HepG2 (cell line): ENCODE data around the gene RNASE2. TPM values are rescaled to one million over a fixed set of nuclear protein-coding genes. Genes with fewer than 3 reads are reported as not detected.

Experiments
- FOSL2 ChIP-seq: sonication (generic); formaldehyde crosslinking; IDR thresholded peaks from 2 replicates; pipeline ENCODE4 v1.4.0; 2020; ENCODE audit warnings: missing genetic modification reagents
- ISX ChIP-seq: sonication (generic); formaldehyde crosslinking; conservative IDR thresholded peaks from 2 replicates; pipeline ENCODE4 v1.5.0; 2020; ENCODE audit warnings: missing genetic modification reagents
- KAT8 ChIP-seq: IDR thresholded peaks from 2 replicates; pipeline ENCODE4 v1.6.1; 2016; ENCODE audit warnings: missing genetic modification reagents, missing compliant biosample characterization
- KLF12 ChIP-seq: sonication (generic); formaldehyde crosslinking; IDR thresholded peaks from 2 replicates; pipeline ENCODE4 v1.4.0; 2020; ENCODE audit warnings: missing genetic modification reagents, borderline replicate concordance
- MIER2 ChIP-seq: IDR thresholded peaks from 2 replicates; pipeline ENCODE4 v1.6.1; 2016; ENCODE audit warnings: missing biosample characterization, missing genetic modification reagents
- MNT ChIP-seq: fragments of 450-650 bp; IDR thresholded peaks from 2 replicates; pipeline ENCODE4 v1.6.1; 2016
- NFKB2 ChIP-seq: sonication (generic); formaldehyde crosslinking; IDR thresholded peaks from 2 replicates; pipeline ENCODE4 v1.4.0; 2020; ENCODE audit warnings: missing genetic modification reagents, borderline replicate concordance
- NR2F2 ChIP-seq: IDR thresholded peaks from 2 replicates; pipeline ENCODE4 v1.6.1; 2012; ENCODE audit warnings: low read depth, inconsistent platforms, borderline replicate concordance
- RARA ChIP-seq: IDR thresholded peaks from 2 replicates; pipeline ENCODE4 v1.6.1; 2016; ENCODE audit warnings: missing genetic modification reagents, missing compliant biosample characterization
- SMAD1 ChIP-seq: sonication (generic); formaldehyde crosslinking; IDR thresholded peaks from 2 replicates; pipeline ENCODE4 v1.4.0; 2020; ENCODE audit warnings: missing genetic modification reagents, low read depth, mild to moderate bottlenecking, borderline replicate concordance
- ZC3H4 ChIP-seq: sonication (generic); formaldehyde crosslinking; IDR thresholded peaks from 2 replicates; pipeline ENCODE4 v1.4.0; 2020; ENCODE audit warnings: missing genetic modification reagents, borderline replicate concordance
- ZNF20 ChIP-seq: sonication (generic); formaldehyde crosslinking; IDR thresholded peaks from 2 replicates; pipeline ENCODE4 v1.4.0; 2020; ENCODE audit warnings: mild to moderate bottlenecking, moderate library complexity, missing genetic modification reagents
- ZNF558 ChIP-seq: sonication (generic); formaldehyde crosslinking; IDR thresholded peaks from 2 replicates; pipeline ENCODE4 v1.9.0; 2022; ENCODE audit warnings: mild to moderate bottlenecking, missing genetic modification reagents, borderline replicate concordance
- ZNF615 ChIP-seq: sonication (generic); formaldehyde crosslinking; IDR thresholded peaks from 2 replicates; pipeline ENCODE4 v1.5.0; 2020; ENCODE audit warnings: mild to moderate bottlenecking, missing genetic modification reagents, borderline replicate concordance
- polyA plus RNA-seq, 8 experiments: library from polyadenylated mRNA; depleted of rRNA in 3 of 8; stranded (reverse) in 7 of 8; unstranded in 1 of 8; fragments of >200 nt; fragmentation: Illumina TruSeq in 4 of 8; extraction: Trizol in 4 of 8; gene quantifications; 2 replicates each; pipeline versions ENCODE4 v1.2.1 to v1.2.3, GENCODE V29; 2011 to 2016; ENCODE audit warnings: low read depth in 4 of 8, missing spikeins in 1 of 8, mixed read lengths in 1 of 8; ENCODE audit not compliant: insufficient read depth in 1 of 8
- total RNA-seq, 5 experiments: library from RNA; depleted of rRNA; stranded (reverse); fragments of >200 nt; fragmentation: Illumina TruSeq; extraction: Trizol; gene quantifications; 2 replicates each; pipeline ENCODE4 v1.2.3, GENCODE V29; 2016; ENCODE audit warnings: low read depth in 1 of 5
- TF ChIP-seq, protein P1 (sequence below): IDR thresholded peaks from 2 replicates; pipeline ENCODE4 v1.6.1; 2012; ENCODE audit warnings: low read length, improper control_type of control experiment
- TF ChIP-seq, protein P2 (sequence below): sonication (generic); formaldehyde crosslinking; IDR thresholded peaks from 2 replicates; pipeline ENCODE4 v1.8.0; 2022; ENCODE audit warnings: mild to moderate bottlenecking, missing genetic modification reagents, borderline replicate concordance
- TF ChIP-seq, protein P3 (sequence below), 2 experiments: sonication (generic) in 1 of 2; formaldehyde crosslinking in 1 of 2; IDR thresholded peaks; 2 replicates each; pipeline versions ENCODE4 v1.5.1 to v1.6.1; 2011 to 2020; ENCODE audit warnings: borderline replicate concordance in 1 of 2, low read depth in 1 of 2, low read length in 1 of 2, mild to moderate bottlenecking in 1 of 2, missing genetic modification reagents in 1 of 2, moderate library complexity in 1 of 2
- TF ChIP-seq, protein P4 (sequence below): sonication (generic); formaldehyde crosslinking; IDR thresholded peaks from 2 replicates; pipeline ENCODE4 v1.8.1; 2023; ENCODE audit warnings: mild to moderate bottlenecking, moderate library complexity, missing genetic modification reagents

RNASE2 gene
- total and polyA plus RNA-seq, 2 of the 13 experiments (the other 11 are each of a cell fraction or from before 2014, with no cell fraction given) = 0.69 TPM; not detected in 1

GRCh38 chr14:20970983-20971704 is 15.9 kb downstream of the RNASE2 start (continued):
- TF ChIP-seq MNT (no peak), ISX (CRISPR knock-in tag) (no peak), FOSL2 (CRISPR knock-in tag) (peak; percentile 60), ZNF615 (CRISPR knock-in tag) (no peak), RARA (CRISPR knock-in tag) (peak; percentile 40; the same call in 1 of the 2 replicates), ZNF558 (CRISPR knock-in tag) (no peak; the same call in 1 of the 2 replicates), NFKB2 (CRISPR knock-in tag) (peak; percentile 27; the same call in 1 of the 2 replicates), MIER2 (CRISPR knock-in tag) (no peak), KLF12 (0 out of 2 replicates have a peak, but pooled peaks have one; percentile 52), ZNF20 (CRISPR knock-in tag) (no peak), KAT8 (CRISPR knock-in tag) (peak; percentile 38), ZC3H4 (CRISPR knock-in tag) (no peak), SMAD1 (CRISPR knock-in tag) (no peak), NR2F2 (no peak)
- TF ChIP-seq, protein P1, sequence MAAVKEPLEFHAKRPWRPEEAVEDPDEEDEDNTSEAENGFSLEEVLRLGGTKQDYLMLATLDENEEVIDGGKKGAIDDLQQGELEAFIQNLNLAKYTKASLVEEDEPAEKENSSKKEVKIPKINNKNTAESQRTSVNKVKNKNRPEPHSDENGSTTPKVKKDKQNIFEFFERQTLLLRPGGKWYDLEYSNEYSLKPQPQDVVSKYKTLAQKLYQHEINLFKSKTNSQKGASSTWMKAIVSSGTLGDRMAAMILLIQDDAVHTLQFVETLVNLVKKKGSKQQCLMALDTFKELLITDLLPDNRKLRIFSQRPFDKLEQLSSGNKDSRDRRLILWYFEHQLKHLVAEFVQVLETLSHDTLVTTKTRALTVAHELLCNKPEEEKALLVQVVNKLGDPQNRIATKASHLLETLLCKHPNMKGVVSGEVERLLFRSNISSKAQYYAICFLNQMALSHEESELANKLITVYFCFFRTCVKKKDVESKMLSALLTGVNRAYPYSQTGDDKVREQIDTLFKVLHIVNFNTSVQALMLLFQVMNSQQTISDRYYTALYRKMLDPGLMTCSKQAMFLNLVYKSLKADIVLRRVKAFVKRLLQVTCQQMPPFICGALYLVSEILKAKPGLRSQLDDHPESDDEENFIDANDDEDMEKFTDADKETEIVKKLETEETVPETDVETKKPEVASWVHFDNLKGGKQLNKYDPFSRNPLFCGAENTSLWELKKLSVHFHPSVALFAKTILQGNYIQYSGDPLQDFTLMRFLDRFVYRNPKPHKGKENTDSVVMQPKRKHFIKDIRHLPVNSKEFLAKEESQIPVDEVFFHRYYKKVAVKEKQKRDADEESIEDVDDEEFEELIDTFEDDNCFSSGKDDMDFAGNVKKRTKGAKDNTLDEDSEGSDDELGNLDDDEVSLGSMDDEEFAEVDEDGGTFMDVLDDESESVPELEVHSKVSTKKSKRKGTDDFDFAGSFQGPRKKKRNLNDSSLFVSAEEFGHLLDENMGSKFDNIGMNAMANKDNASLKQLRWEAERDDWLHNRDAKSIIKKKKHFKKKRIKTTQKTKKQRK = no peak
- TF ChIP-seq, protein P2, sequence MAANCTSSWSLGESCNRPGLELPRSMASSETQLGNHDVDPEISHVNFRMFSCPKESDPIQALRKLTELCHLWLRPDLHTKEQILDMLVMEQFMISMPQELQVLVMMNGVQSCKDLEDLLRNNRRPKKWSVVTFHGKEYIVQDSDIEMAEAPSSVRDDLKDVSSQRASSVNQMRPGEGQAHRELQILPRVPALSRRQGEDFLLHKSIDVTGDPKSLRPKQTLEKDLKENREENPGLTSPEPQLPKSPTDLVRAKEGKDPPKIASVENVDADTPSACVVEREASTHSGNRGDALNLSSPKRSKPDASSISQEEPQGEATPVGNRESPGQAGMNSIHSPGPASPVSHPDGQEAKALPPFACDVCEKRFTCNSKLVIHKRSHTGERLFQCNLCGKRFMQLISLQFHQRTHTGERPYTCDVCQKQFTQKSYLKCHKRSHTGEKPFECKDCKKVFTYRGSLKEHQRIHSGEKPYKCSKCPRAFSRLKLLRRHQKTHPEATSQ = 0 out of 2 replicates have a peak, but pooled peaks have one; percentile 61
- TF ChIP-seq, protein P3, sequence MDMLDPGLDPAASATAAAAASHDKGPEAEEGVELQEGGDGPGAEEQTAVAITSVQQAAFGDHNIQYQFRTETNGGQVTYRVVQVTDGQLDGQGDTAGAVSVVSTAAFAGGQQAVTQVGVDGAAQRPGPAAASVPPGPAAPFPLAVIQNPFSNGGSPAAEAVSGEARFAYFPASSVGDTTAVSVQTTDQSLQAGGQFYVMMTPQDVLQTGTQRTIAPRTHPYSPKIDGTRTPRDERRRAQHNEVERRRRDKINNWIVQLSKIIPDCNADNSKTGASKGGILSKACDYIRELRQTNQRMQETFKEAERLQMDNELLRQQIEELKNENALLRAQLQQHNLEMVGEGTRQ (IDR thresholded peaks at IDR 0.05; ENCODE audit: low read depth, low read length) = no peak
- TF ChIP-seq, protein P3 (CRISPR knock-in tag; IDR thresholded peaks at IDR 0.05; ENCODE audit: borderline replicate concordance) = peak; percentile 3; the same call in 1 of the 2 replicates
- TF ChIP-seq, protein P4, sequence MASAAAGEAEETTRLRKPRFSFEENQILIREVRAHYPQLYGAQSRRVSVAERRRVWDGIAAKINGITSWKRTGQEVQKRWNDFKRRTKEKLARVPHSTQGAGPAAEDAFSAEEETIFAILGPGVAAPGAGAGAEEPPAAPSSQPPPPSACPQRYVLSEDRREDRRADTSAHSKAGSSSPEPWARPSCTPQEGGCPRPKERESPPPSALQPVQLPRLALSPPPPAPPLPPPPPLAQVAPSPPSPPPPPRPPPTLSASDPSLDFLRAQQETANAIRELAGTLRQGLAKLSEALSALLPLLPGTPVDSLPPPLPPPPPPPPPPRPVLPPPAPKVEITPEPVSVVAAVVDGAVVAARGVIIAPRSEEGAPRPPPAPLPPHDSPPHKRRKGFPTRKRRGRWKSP (CRISPR knock-in tag) = peak; percentile 53
